ENCODE results near the gene IKBKE. TPM values are rescaled to one million over a fixed set of nuclear protein-coding genes. Genes with fewer than 3 reads are reported as not detected.

IKBKE gene
- total and polyA plus RNA-seq, 10 of the 15 experiments (the other 5 are each of a cell fraction or from before 2014, with no cell fraction given): 12.8 to 35.1 (median 23.1) TPM

GRCh38 chr1:206544562-206545257 lies 74.4 kb downstream of the IKBKE start (continued):
- TF ChIP-seq IRF3 (IDR thresholded peaks at IDR 0.05): no peak
- TF ChIP-seq EED (IDR thresholded peaks at IDR 0.05; ENCODE audit: low read depth): no peak
- no peak for TF ChIP-seq HDAC2 (IDR thresholded peaks at IDR 0.05)
- peak; percentile 34 to 35; a peak in 2 of 4 replicates for TF ChIP-seq BHLHE40 (IDR thresholded peaks at IDR 0.05; ENCODE audit: borderline replicate concordance in 1 of 2, low read depth in 2 of 2, low read length in 1 of 2)
- TF ChIP-seq E4F1 (IDR thresholded peaks at IDR 0.05; ENCODE audit: borderline replicate concordance, partially characterized antibody): no peak
- no peak for TF ChIP-seq ZSCAN29 (IDR thresholded peaks at IDR 0.05)
- no peak for TF ChIP-seq WRNIP1 (IDR thresholded peaks at IDR 0.05; ENCODE audit: borderline replicate concordance, low read depth, low read length)
- TF ChIP-seq YBX1 (IDR thresholded peaks at IDR 0.05): no peak
- TF ChIP-seq NBN (IDR thresholded peaks at IDR 0.05): no peak
- no peak for TF ChIP-seq POLR2AphosphoS5 (IDR thresholded peaks at IDR 0.05; ENCODE audit: low read length)
- TF ChIP-seq MYC (IDR thresholded peaks at IDR 0.05; ENCODE audit: insufficient read depth, insufficient read length, insufficient replicate concordance, low read length, severe bottlenecking): no peak
- no peak for TF ChIP-seq TARDBP (IDR thresholded peaks at IDR 0.05; ENCODE audit: borderline replicate concordance)
- TF ChIP-seq CEBPZ (IDR thresholded peaks at IDR 0.05; ENCODE audit: low read depth, low read length): no peak
- no peak for TF ChIP-seq BACH1 (IDR thresholded peaks at IDR 0.05; ENCODE audit: borderline replicate concordance)
- TF ChIP-seq ASH2L (IDR thresholded peaks at IDR 0.05; ENCODE audit: borderline replicate concordance, low read depth): no peak
- peak; percentile 86 to 91 (median 88) for TF ChIP-seq CTCF (IDR thresholded peaks at IDR 0.05 in 2 of 3, conservative IDR thresholded peaks at IDR 0.05 in 1 of 3; ENCODE audit: control insufficient read depth in 2 of 3, extremely low read depth in 1 of 3, insufficient read depth in 1 of 3, low read depth in 3 of 3, low read length in 3 of 3)
- TF ChIP-seq RUNX3 (IDR thresholded peaks at IDR 0.05; ENCODE audit: low read length): no peak
- no peak for TF ChIP-seq ZNF274 (IDR thresholded peaks at IDR 0.05; ENCODE audit: insufficient read depth, insufficient read length)
- peak in 1 of 2 experiments; percentile 19; a peak in 1 of 4 replicates for TF ChIP-seq SRF (IDR thresholded peaks at IDR 0.05; ENCODE audit: low read depth in 2 of 2, low read length in 2 of 2)
- no peak for TF ChIP-seq BCL3 (IDR thresholded peaks at IDR 0.05; ENCODE audit: borderline replicate concordance, insufficient read depth, low read depth, low read length, poor library complexity, severe bottlenecking)

All from GM12878 (cell line).